Measurements from ENCODE around the gene HIBCH.

The HIBCH gene

GRCh38 chr2:190217616-190218015 is 102.0 kb downstream of the HIBCH start:
- TF ChIP-seq CTCF (IDR thresholded peaks at IDR 0.05), result no peak
- DNase-seq, result no peak
- no peaks in the 10 kb centered on the region for H3K9me3 ChIP-seq
- no peaks in the 10 kb centered on the region for H3K27me3 ChIP-seq
- H3K27ac ChIP-seq, result no peak overlapping the region
- H3K36me3 ChIP-seq, result peaks cover 0 to 28% (median 18%) of the 10 kb centered on the region in 3 donors
- H3K4me3 ChIP-seq, result no peak overlapping the region
- intact Hi-C loops (cut with DNase I; ENCODE audit: low total_unique reads), result no loop called here
- H3K4me1 ChIP-seq, result peaks cover 0 to 29% (median 4%) of the 10 kb centered on the region in 4 donors

GRCh38 chr2:190216829-190217228 is 102.8 kb downstream of the HIBCH start:
- no peak for TF ChIP-seq CTCF (IDR thresholded peaks at IDR 0.05)
- no peak overlapping the region for H3K4me3 ChIP-seq
- no peak overlapping the region for H3K27ac ChIP-seq
- peaks cover 0 to 29% (median 4%) of the 10 kb centered on the region in 4 donors for H3K4me1 ChIP-seq
- H3K9me3 ChIP-seq, result no peaks in the 10 kb centered on the region
- DNase-seq, result no peak
- H3K36me3 ChIP-seq, result peaks cover 2 to 24% (median 18%) of the 10 kb centered on the region in 3 donors
- H3K27me3 ChIP-seq, result no peaks in the 10 kb centered on the region
- intact Hi-C loops (cut with DNase I; ENCODE audit: low total_unique reads), result no loop called here

GRCh38 chr2:190215620-190216019 is 104.0 kb downstream of the HIBCH start:
- Histone ChIP-seq H3K27ac (no peak overlapping the region), H3K4me3 (no peak overlapping the region), H3K9me3 (no peaks in the 10 kb centered on the region), H3K4me1 (peaks cover 0 to 29% (median 4%) of the 10 kb centered on the region in 4 donors), H3K27me3 (no peaks in the 10 kb centered on the region), H3K36me3 (peaks cover 4 to 21% (median 16%) of the 10 kb centered on the region in 3 donors)
- intact Hi-C loops (cut with DNase I; ENCODE audit: low total_unique reads), result no loop called here
- no peak for TF ChIP-seq CTCF (IDR thresholded peaks at IDR 0.05)
- no peak for DNase-seq

DNA sequence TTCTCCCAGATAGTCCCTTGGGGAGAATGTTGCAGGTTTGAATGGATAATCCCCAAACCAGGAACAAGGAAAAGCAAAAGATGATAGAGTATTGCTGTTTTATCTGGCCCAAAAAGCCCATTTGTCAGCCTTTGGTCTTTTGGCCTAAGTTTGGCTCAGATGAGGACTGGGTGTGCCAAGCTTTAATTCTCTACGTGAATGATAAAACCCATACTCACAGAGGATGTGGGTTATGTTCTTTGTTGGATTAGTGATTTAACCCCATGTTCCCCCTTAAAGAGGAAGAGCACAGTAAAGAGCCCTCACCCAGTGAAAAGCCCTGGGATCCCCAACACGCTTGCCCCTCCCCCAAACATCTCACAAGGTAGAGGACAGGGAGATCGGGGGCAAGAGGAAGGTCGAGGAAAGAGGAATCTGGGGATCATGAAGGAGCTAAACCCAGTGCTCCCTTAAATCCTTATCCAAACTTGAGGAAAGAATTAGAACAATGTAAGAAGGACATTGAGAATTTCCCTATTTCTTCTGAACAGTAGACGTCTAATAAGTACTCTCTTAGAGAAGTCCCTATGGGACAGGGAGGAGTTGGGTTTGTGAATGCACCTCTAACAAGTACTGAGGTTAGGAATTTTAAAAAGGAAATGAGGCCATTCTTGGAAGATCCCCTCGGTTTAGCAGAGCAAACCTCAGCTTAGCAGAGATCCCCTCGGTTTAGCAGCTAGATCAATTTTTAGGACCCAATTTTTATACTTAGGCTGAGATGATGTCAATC is 105.0 kb downstream of the HIBCH start:
- H3K27me3 ChIP-seq, result no peaks in the 10 kb centered on the region
- no peak for DNase-seq
- no peak for TF ChIP-seq CTCF (IDR thresholded peaks at IDR 0.05)
- no peak overlapping the region for H3K27ac ChIP-seq
- H3K4me1 ChIP-seq, result peaks cover 0 to 29% (median 4%) of the 10 kb centered on the region in 4 donors
- peaks cover 4 to 11% (median 6%) of the 10 kb centered on the region in 3 donors for H3K36me3 ChIP-seq
- intact Hi-C loops (cut with DNase I; ENCODE audit: low total_unique reads), result no loop called here
- H3K4me3 ChIP-seq, result no peak overlapping the region
- H3K9me3 ChIP-seq, result no peaks in the 10 kb centered on the region

- H3K27ac ChIP-seq, result no peak overlapping the region
- intact Hi-C loops (cut with DNase I; ENCODE audit: low total_unique reads), result no loop called here
- H3K4me1 ChIP-seq, result peaks cover 0 to 29% (median 4%) of the 10 kb centered on the region in 4 donors
- no peaks in the 10 kb centered on the region for H3K27me3 ChIP-seq
- H3K9me3 ChIP-seq, result no peaks in the 10 kb centered on the region
- no peak for TF ChIP-seq CTCF (IDR thresholded peaks at IDR 0.05)
- DNase-seq, result no peak
- H3K36me3 ChIP-seq, result peaks cover 1 to 4% (median 4%) of the 10 kb centered on the region in 3 donors
- H3K4me3 ChIP-seq, result no peak overlapping the region
Measured at GRCh38 chr2:190213441-190214335, 105.9 kb downstream of the HIBCH start.
